HG03342 (cell line): Measurements from ENCODE around the gene PDCD1LG2.
"Not testable (repeated sequence)": the region's sequence is repeated elsewhere in the genome, so short reads cannot be mapped to it uniquely, and the experiment has no call there.

Experiments used
- ATAC-seq: cut with Tn5 transposase; IDR thresholded peaks from one replicate; pipeline ENCODE4 v1.9.1; 2021; ENCODE audit warnings: mild to moderate bottlenecking, moderate library complexity; ENCODE audit not compliant: unreplicated experiment

Gene PDCD1LG2

DNA sequence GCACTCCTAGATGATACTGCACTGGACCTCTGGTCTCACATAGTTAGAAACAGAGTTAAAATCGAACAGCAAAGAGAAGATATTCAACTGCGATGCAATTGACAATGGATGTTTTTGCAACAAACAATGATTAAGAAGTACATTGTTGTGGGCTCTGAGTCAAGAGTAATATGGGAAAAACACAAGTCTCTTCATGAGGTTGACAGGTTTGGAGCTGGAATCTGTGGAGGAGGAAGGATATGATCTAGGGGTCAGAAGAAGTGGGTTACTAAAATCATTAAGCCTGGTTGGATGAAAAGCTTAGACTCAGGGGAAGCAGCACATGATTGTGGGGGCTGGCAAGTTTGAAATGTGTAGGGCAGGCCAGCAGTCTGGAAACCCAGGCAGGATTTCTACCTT is 53.1 kb downstream of the PDCD1LG2 start:
- no peak for ATAC-seq

DNA sequence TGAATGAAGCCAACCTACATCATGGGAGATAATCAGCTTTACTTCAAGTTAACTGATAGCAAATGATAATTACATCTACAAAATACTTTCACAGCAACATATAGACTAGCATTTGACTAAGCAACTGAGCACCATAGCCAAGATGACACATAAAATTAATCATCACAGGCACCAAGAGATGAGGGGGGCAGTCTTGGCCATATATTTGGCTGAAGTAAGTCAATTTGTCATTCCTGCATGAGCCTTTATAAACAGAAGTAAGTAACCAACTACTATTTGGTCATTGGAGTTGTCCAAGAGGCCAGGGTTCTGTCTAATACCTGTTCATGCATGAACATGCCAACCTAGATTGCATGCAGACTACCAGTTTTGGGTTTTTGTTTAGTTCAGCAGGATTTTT is 53.6 kb downstream of the PDCD1LG2 start:
- no peak for ATAC-seq

- peak; percentile 57 for ATAC-seq
These were observed 55.8 kb downstream of the PDCD1LG2 start for GRCh38 chr9:5566054-5566618.

DNA sequence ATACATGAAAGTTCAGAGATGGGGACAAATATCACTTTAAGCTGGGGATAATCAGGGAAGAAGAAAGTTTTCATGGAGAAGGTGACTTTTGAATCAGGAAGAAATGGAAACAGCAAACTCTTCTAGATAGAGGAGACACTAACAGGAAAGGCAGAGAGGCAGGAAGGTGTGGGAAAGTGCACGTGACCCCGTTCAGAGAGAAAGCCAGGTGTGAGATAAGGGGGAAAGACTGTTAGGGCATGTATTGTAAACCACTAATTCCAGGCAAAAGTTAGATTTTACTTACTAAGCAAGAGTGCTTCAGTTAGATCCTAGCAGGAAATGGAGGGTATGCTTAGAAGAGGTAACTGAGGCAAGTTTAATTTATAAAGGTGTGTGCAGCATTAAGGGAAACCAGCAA is 58.5 kb downstream of the PDCD1LG2 start:
- ATAC-seq: no peak

DNA sequence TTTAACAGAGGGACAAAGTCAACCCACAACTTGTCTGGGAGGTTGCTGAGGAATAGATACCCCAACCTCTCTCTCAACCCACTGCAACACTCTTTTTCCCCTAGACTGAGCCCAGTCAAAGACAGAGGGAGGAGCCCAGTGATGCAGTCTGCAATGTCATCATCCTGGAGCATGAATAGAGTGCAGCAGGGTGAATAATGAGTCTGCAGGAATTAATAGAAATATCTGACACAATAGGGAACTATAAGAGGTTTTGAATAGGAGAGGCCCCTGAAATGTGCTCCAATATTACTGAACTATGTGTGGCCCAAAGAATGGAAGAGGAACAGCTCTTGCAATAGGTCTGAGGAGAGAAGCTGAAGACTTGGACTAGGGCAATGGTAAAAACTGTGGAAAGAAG is 59.1 kb downstream of the PDCD1LG2 start:
- no peak for ATAC-seq

- ATAC-seq: no peak
These were observed 59.6 kb downstream of the PDCD1LG2 start for GRCh38 chr9:5569891-5570290.

- no peak for ATAC-seq
These were observed 61.4 kb downstream of the PDCD1LG2 start for GRCh38 chr9:5571629-5572232.

DNA sequence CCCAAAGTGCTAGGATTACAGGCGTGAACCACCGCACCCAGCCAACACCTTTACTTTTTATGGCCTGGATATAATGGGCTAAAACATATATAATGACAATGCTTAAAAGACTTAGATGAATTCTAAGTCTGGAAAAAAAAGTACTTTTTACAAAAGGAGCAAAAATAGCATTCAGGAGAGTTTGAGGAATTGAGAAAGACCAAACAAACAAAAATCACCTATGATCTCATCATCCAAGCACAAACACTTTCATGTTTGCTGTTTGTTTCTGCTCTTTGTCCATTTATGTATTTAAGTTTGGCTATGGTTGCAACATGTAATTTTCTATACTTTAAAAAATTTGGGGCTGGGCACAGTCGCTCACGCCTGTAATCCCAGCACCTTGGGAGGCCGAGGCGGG is 63.8 kb downstream of the PDCD1LG2 start:
- no peak for ATAC-seq

- no peak for ATAC-seq
These were observed 64.7 kb downstream of the PDCD1LG2 start for GRCh38 chr9:5575000-5575399.

GRCh38 chr9:5577225-5577624 is 66.9 kb downstream of the PDCD1LG2 start:
- no peak for ATAC-seq

DNA sequence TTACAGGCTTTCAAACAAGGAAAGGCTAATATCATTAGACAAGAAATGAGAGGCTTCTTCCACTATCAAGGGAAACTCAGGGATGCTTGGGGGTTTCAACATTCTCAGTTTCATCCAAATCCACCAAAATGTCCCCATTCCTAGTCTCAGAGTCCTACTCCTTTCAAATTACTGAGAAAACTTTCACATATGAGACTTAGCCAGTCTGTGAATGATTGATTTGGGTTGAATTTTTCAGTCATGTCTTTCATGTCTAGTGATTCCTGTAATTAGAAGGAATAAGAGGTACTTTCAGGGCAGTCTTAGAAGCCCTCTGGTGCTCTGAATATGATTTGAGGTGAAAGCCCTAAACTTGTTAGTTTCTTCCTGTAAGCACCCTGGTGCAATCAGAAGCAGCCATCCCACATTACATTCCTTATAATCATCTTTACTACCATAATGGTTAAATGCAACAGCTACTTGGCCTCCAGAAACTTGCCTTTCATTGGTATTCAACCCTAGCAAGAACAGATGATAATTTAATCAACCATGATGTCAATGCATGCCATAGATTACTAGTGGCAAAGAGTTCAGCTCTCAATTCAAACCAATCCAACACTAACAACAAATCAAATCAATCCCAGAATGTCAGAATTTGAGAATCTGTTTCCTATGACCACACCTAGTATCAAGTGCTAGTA is 67.8 kb downstream of the PDCD1LG2 start:
- ATAC-seq: no peak

DNA sequence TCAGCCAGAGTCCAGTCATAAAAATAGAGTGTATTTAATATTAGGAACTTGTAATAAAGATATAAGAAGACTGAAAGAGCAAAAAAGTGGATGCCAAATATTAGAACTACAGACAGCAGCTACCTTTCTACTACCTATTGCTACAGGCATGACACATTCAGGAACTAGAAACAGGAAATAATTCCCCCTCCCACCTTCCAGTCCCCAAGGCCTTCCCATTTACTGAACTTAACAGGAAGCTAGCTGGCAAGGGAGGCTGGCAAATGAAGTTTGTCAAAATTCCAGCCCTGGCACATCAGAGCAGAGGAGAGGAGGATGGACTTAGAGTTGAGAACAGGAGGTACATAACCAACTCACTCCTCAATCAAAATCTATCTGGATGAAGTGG is 68.4 kb downstream of the PDCD1LG2 start:
- no peak for ATAC-seq

- ATAC-seq: no peak
These were observed 69.5 kb downstream of the PDCD1LG2 start for GRCh38 chr9:5579881-5580280.

DNA sequence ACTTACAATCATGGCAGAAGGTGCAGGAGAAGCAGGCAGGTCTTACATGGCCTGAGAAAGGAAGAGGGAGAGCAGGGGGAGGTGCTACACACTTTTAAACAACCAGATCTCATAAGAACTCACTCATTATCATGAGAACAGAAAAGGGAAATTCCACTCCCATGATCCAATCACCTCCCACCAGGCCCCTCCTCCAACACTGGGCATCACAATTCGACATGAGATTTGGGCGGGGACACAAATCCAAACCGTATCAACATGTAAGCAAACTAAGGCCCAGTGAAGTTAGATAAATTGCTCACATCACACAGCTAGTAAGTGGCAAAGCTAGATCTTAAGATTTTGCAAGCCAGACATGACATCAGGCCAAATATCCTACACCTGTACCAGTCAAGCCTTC is 70.3 kb downstream of the PDCD1LG2 start:
- ATAC-seq: no peak

GRCh38 chr9:5581706-5582105 is 71.4 kb downstream of the PDCD1LG2 start:
- not testable (repeated sequence) for ATAC-seq

GRCh38 chr9:5582835-5583195 is 72.5 kb downstream of the PDCD1LG2 start:
- ATAC-seq: peak; percentile 49

DNA sequence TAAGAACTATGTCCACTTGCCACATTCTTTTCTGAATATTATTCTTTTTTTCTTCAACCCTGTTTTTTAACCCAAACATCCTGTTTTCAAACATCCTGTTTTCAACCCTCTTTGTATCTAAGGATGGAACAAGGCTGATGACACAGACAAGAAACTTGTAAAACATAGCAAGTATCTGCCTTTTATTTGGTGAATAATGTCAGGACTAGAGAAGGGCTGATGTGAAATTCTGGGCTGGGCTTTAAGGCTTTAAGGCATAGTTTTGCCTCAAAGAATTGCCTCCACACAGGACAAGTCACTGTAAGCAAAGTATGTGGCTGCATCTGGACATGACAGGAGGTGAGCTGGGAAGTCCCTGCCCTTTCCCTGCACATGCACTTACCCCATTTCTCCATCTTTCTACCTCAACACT is 76.1 kb downstream of the PDCD1LG2 start:
- peak; percentile 33 for ATAC-seq

DNA sequence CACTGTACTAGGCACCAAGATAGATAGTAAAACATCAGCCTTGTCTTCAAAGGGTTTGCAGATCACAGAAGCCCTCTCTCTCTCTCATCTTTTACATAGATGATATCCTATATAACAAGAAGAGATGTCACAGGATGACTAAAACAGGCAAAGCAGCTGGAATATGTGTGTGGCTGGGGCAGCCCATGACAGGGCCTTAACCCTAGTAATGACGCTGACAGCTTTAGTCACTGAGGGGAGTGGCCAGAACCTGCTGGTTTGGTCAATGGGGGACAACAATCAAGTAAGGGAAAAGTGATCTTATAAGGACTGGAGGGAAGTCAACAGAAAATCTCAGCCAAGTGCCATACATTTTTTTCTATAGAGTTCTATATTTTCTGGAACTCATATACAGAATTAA is 76.7 kb downstream of the PDCD1LG2 start:
- no peak for ATAC-seq

GRCh38 chr9:5592231-5592630 is 81.9 kb downstream of the PDCD1LG2 start:
- ATAC-seq: no peak

DNA sequence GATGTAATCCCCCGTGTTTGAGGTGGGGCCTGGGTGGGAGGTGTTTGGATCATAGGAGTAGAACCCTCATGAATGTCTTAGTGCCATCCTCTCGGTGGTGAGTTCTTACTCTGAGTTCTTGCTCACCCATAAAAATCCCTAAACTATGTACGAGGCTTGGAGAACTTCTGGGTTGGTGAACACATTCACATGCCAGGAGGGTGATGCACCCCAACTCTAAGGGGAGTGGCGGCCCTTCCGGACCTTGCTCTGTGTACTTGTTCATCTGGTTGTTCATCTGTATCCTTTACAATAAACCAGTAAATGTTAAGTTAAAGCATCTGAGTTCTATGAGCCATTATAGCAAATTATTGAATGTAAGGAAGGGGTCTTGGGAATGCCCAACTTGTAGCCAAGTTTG is 82.6 kb downstream of the PDCD1LG2 start:
- ATAC-seq: no peak

- peak; percentile 70 for ATAC-seq
These were observed 83.6 kb downstream of the PDCD1LG2 start for GRCh38 chr9:5593904-5594303.

- ATAC-seq: no peak
These were observed 85.8 kb downstream of the PDCD1LG2 start for GRCh38 chr9:5596173-5596572.
